Measurements from ENCODE around the gene STK24.
"Not testable (repeated sequence)": the region's sequence is repeated elsewhere in the genome, so short reads cannot be mapped to it uniquely, and the experiment has no call there.

STK24 gene

GRCh38 chr13:98575009-98575903 lies 1.7 kb downstream of the STK24 start:
- H3K9me3 ChIP-seq: no peaks in the 10 kb centered on the region
- H3K27ac ChIP-seq: peak overlapping the region; percentile 95
- TF ChIP-seq CTCF (IDR thresholded peaks at IDR 0.05): no peak
- H3K27me3 ChIP-seq: no peaks in the 10 kb centered on the region
- peak overlapping the region; percentile 74 to 94 for H3K4me3 ChIP-seq (ENCODE audit: low read depth in 1 of 2, low read length in 1 of 2)
- H3K4me1 ChIP-seq (ENCODE audit: control insufficient read depth in 1 of 2, insufficient read depth in 1 of 2, low read depth in 1 of 2, low read length in 1 of 2): peaks cover 38 to 63% of the 10 kb centered on the region in 2 experiments
- H3K36me3 ChIP-seq: no peaks in the 10 kb centered on the region

- Histone ChIP-seq H3K36me3 (no peaks in the 10 kb centered on the region), H3K27me3 (no peaks in the 10 kb centered on the region), H3K27ac (peak overlapping the region; percentile 15), H3K4me1 (ENCODE audit: control insufficient read depth in 1 of 2, insufficient read depth in 1 of 2, low read depth in 1 of 2, low read length in 1 of 2) (peaks cover 56 to 73% of the 10 kb centered on the region in 2 experiments), H3K4me3 (ENCODE audit: low read depth in 1 of 2, low read length in 1 of 2) (no peak overlapping the region), H3K9me3 (no peaks in the 10 kb centered on the region)
- TF ChIP-seq CTCF (IDR thresholded peaks at IDR 0.05): no peak
Measured at GRCh38 chr13:98571955-98572662, 4.8 kb downstream of the STK24 start.

GRCh38 chr13:98570929-98571372 lies 6.0 kb downstream of the STK24 start:
- no peak overlapping the region for H3K4me3 ChIP-seq (ENCODE audit: low read depth in 1 of 2, low read length in 1 of 2)
- no peaks in the 10 kb centered on the region for H3K9me3 ChIP-seq
- TF ChIP-seq CTCF (IDR thresholded peaks at IDR 0.05): no peak
- peak overlapping the region; percentile 64 for H3K27ac ChIP-seq
- no peaks in the 10 kb centered on the region for H3K36me3 ChIP-seq
- peaks cover 58 to 74% of the 10 kb centered on the region in 2 experiments for H3K4me1 ChIP-seq (ENCODE audit: control insufficient read depth in 1 of 2, insufficient read depth in 1 of 2, low read depth in 1 of 2, low read length in 1 of 2)
- no peaks in the 10 kb centered on the region for H3K27me3 ChIP-seq

GRCh38 chr13:98569494-98570367 lies 7.2 kb downstream of the STK24 start:
- Histone ChIP-seq H3K4me3 (ENCODE audit: low read depth in 1 of 2, low read length in 1 of 2) (peak overlapping the region; percentile 37 to 41), H3K4me1 (ENCODE audit: control insufficient read depth in 1 of 2, insufficient read depth in 1 of 2, low read depth in 1 of 2, low read length in 1 of 2) (peaks cover 46 to 67% of the 10 kb centered on the region in 2 experiments), H3K27ac (peak overlapping the region; percentile 64)
- H3K9me3 ChIP-seq, H3K27me3 ChIP-seq, H3K36me3 ChIP-seq: not testable (repeated sequence)

- peak overlapping the region; percentile 64 for H3K27ac ChIP-seq
- peak overlapping the region in 1 of 2 experiments; percentile 37 for H3K4me3 ChIP-seq (ENCODE audit: low read depth in 1 of 2, low read length in 1 of 2)
- no peak for TF ChIP-seq CTCF (IDR thresholded peaks at IDR 0.05)
- no peaks in the 10 kb centered on the region for H3K9me3 ChIP-seq
- H3K36me3 ChIP-seq: no peaks in the 10 kb centered on the region
- no peaks in the 10 kb centered on the region for H3K27me3 ChIP-seq
- peaks cover 45 to 59% of the 10 kb centered on the region in 2 experiments for H3K4me1 ChIP-seq (ENCODE audit: control insufficient read depth in 1 of 2, insufficient read depth in 1 of 2, low read depth in 1 of 2, low read length in 1 of 2)
Measured at GRCh38 chr13:98568918-98569317, 8.0 kb downstream of the STK24 start.
